ENCODE measurements around the gene TIMM13.

DNA sequence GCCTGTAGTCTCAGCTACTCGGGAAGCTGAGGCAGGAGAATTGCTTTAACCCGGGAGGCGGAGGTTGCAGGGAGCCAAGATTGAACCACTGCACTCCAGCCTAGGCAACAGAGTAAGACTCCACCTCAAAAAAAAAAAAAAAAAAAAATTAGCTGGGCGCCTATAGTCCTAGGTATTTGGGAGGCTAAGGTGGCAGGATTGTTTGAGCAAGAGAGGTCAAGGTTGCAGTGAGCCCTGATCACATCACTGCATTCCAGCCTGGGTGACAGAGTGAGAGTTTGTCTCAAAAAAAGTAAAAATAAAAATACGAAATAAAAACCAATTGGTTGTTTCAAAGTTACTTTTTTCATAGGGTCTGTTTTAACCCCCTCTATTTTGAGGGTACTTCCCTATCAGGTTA is 30.7 kb upstream of the TIMM13 start:
- TF ChIP-seq, protein P1, sequence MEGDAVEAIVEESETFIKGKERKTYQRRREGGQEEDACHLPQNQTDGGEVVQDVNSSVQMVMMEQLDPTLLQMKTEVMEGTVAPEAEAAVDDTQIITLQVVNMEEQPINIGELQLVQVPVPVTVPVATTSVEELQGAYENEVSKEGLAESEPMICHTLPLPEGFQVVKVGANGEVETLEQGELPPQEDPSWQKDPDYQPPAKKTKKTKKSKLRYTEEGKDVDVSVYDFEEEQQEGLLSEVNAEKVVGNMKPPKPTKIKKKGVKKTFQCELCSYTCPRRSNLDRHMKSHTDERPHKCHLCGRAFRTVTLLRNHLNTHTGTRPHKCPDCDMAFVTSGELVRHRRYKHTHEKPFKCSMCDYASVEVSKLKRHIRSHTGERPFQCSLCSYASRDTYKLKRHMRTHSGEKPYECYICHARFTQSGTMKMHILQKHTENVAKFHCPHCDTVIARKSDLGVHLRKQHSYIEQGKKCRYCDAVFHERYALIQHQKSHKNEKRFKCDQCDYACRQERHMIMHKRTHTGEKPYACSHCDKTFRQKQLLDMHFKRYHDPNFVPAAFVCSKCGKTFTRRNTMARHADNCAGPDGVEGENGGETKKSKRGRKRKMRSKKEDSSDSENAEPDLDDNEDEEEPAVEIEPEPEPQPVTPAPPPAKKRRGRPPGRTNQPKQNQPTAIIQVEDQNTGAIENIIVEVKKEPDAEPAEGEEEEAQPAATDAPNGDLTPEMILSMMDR (IDR thresholded peaks at IDR 0.05): no peak
- TF ChIP-seq POLR2A (IDR thresholded peaks at IDR 0.05): no peak

Measured in heart left ventricle (tissue), 13 donors.